HG02571 (cell line): ENCODE results near the gene ZNF530.

Experiments
- ATAC-seq: cut with Tn5 transposase; IDR thresholded peaks from one replicate; pipeline ENCODE4 v1.9.1; 2021; ENCODE audit warnings: mild to moderate bottlenecking, moderate library complexity; ENCODE audit not compliant: unreplicated experiment

The ZNF530 gene

GRCh38 chr19:57599761-57600383 lies at the start of gene ZNF530:
Gene ZNF530, plus strand, starts transcription at chr19:57599885. Its CDS starts 4,461 bp downstream, at chr19:57604346.
- ATAC-seq: peak; percentile 90

GRCh38 chr19:57552432-57552831 lies 47.3 kb upstream of the ZNF530 start:
- no peak for ATAC-seq

GRCh38 chr19:57557659-57558058 lies 42.0 kb upstream of the ZNF530 start:
- ATAC-seq: no peak

- no peak for ATAC-seq
Measured at GRCh38 chr19:57558525-57558924, 41.2 kb upstream of the ZNF530 start.

GRCh38 chr19:57559008-57559403 lies 40.7 kb upstream of the ZNF530 start:
- ATAC-seq: no peak

- ATAC-seq: peak; percentile 82
Measured at GRCh38 chr19:57559404-57560025, 40.2 kb upstream of the ZNF530 start, which contains the start of gene ZNF550. Gene ZNF550, minus strand, starts transcription at chr19:57559863. Its CDS starts 181 bp downstream, at chr19:57559682.

- no peak for ATAC-seq
Measured at GRCh38 chr19:57560049-57560491, 39.6 kb upstream of the ZNF530 start.

GRCh38 chr19:57563547-57563946 lies 36.1 kb upstream of the ZNF530 start:
- no peak for ATAC-seq

- ATAC-seq: no peak
Measured at GRCh38 chr19:57566396-57567265, 33.1 kb upstream of the ZNF530 start.

- ATAC-seq: no peak
Measured at GRCh38 chr19:57570707-57571106, 29.0 kb upstream of the ZNF530 start.

GRCh38 chr19:57572415-57572947 lies 27.2 kb upstream of the ZNF530 start:
- ATAC-seq: no peak

GRCh38 chr19:57576661-57577060 lies 23.0 kb upstream of the ZNF530 start:
- ATAC-seq: no peak

- ATAC-seq: peak; percentile 91
Measured at GRCh38 chr19:57578487-57579205, 21.0 kb upstream of the ZNF530 start, which contains the start of gene ZNF416. Gene ZNF416, minus strand, starts transcription at chr19:57578911. Its CDS starts 207 bp downstream, at chr19:57578704.

- ATAC-seq: no peak
Measured at GRCh38 chr19:57583104-57583520, 16.6 kb upstream of the ZNF530 start.

- peak; percentile 61 for ATAC-seq
Measured at GRCh38 chr19:57583521-57584416, 15.9 kb upstream of the ZNF530 start, which contains the start of gene ZIK1. Gene ZIK1, plus strand, starts transcription at chr19:57584145. Its CDS starts 212 bp downstream, at chr19:57584357.

- no peak for ATAC-seq
Measured at GRCh38 chr19:57587529-57587928, 12.2 kb upstream of the ZNF530 start.

GRCh38 chr19:57599377-57599760 lies 316 bp upstream of the ZNF530 start:
- peak; percentile 21 for ATAC-seq

GRCh38 chr19:57606931-57607330 lies 7.2 kb downstream of the ZNF530 start:
- ATAC-seq: no peak

- ATAC-seq: no peak
Measured at GRCh38 chr19:57611113-57611512, 11.4 kb downstream of the ZNF530 start.
